Astrocyte of the cerebellum (primary cell): ENCODE measurements around the gene WFS1.

Experiments used
- DNase-seq: peaks from one replicate; pipeline ENCODE4 v3.0.0-alpha.2; 2011; ENCODE audit warnings: low read depth
- H3K4me3 ChIP-seq: 2 replicates; pipeline ENCODE4 v1.5.1; 2011; ENCODE audit warnings: mild to moderate bottlenecking, low read depth, low read length, moderate library complexity
- in situ Hi-C: cut with HindIII; loops from 2 replicates; pipeline ENCODE4 v1.10.0; 2017; ENCODE audit warnings: low sequenced_read_pairs
- TF ChIP-seq, protein P1 (sequence below): IDR thresholded peaks from 2 replicates; pipeline ENCODE4 v1.5.1; 2012; ENCODE audit warnings: low read length, low read depth, moderate library complexity, mild to moderate bottlenecking; ENCODE audit errors: missing control alignments

WFS1 gene

DNA sequence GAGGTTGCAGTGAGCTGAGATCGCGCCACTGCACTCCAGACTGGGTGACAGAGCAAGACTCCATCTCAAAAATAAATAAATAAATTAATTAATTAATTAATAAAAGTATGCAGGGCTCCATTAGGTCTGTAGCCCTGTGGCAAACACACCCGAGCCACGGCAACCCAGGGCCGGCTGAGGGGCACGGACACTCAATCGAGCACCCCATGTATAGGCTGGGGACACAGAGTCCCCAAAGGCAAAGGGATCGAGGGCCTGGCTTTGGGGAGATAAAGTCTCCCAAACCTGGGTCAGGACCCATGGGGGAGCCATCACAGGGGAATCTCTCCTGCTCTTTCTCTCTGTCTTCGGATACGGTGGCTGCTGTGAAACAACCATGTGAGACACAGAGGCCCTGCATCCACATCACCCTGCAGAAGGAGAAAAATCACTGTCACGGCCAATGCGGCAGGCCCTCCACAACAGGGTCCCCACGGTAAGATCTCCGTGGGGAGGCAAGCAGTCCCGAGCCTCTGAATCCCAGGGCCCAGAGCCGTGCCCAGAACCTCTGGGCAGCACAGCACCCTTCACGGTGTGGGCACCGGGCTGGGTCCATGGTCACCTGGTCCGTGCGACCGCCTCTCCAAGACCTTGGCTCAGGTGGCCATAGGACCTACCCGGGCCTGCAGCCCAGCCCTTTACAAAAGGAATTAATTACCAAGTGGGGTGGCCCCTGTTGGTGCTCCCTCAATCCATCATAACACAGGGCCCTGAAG, 81.8 kb downstream of the WFS1 start:
- in situ Hi-C loops, result no loop called here

DNA sequence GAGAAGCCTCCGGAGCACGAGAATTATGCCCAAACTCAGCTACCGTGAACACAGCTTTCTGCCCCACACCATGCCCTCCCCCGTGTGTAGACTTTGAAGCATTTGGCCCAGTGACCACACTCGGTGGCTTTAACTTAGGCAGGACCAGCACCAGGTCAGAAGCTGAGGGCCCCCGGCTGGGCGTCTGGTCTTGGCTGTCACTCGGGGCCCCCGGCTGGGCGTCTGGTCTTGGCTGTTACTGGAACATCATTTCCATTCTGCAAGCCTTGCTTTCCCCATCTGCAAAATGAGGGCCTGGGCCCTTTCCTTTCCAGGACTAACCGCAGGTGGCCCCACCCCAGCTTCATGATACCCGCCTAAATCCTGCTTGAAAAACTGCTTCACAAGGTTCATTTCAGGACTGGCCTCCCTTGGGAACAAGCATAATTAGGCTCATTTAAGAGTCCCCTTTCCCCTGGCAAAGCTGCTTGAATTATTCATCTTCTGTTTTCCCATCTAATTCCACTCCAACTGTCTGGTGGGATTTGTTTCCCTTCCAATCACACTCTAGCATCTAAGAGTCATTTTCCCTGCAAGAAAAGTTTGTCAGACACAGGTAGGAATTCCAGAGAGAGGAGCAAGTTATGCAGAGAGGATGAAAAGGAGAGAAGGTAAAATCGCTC, 82.5 kb downstream of the WFS1 start:
- in situ Hi-C loops, result no loop called here
- no peak for DNase-seq
- no peak overlapping the region for H3K4me3 ChIP-seq
- TF ChIP-seq, protein P1, sequence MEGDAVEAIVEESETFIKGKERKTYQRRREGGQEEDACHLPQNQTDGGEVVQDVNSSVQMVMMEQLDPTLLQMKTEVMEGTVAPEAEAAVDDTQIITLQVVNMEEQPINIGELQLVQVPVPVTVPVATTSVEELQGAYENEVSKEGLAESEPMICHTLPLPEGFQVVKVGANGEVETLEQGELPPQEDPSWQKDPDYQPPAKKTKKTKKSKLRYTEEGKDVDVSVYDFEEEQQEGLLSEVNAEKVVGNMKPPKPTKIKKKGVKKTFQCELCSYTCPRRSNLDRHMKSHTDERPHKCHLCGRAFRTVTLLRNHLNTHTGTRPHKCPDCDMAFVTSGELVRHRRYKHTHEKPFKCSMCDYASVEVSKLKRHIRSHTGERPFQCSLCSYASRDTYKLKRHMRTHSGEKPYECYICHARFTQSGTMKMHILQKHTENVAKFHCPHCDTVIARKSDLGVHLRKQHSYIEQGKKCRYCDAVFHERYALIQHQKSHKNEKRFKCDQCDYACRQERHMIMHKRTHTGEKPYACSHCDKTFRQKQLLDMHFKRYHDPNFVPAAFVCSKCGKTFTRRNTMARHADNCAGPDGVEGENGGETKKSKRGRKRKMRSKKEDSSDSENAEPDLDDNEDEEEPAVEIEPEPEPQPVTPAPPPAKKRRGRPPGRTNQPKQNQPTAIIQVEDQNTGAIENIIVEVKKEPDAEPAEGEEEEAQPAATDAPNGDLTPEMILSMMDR, result no peak

More for the DNA sequence above, 81.8 kb downstream of the WFS1 start:
- H3K4me3 ChIP-seq, result no peak overlapping the region
- TF ChIP-seq, protein P1, result no peak
- DNase-seq, result no peak
